Smooth muscle cell (in vitro differentiated cells): Measurements from ENCODE around the gene ZNF697. TPM values are rescaled to one million over a fixed set of nuclear protein-coding genes. Genes with fewer than 3 reads are reported as not detected.

Experiments used
- DNase-seq: peaks from one replicate; lab custom pipeline; 2025; ENCODE audit not compliant: unreplicated experiment; lab: John Stamatoyannopoulos, UW
- H2AFZ ChIP-seq: fragments of 200-600 bp; sonication (generic); 2 replicates; pipeline ENCODE4 v1.6.0; 2016; ENCODE audit warnings: antibody characterized with exemption, low read depth, mild to moderate bottlenecking
- H3F3A ChIP-seq: fragments of 200-600 bp; sonication (generic); 2 replicates; pipeline ENCODE4 v1.6.0; 2017; ENCODE audit warnings: antibody characterized with exemption, low read depth
- H3K27ac ChIP-seq: fragments of 200-600 bp; sonication (generic); 2 replicates; pipeline ENCODE4 v1.5.1; 2016; ENCODE audit warnings: low read depth, mild to moderate bottlenecking
- H3K27me3 ChIP-seq: fragments of 200-600 bp; sonication (generic); 2 replicates; pipeline ENCODE4 v1.6.1; 2016; ENCODE audit warnings: low read depth, mild to moderate bottlenecking
- H3K36me3 ChIP-seq: fragments of 200-600 bp; sonication (generic); 2 replicates; pipeline ENCODE4 v1.5.1; 2016; ENCODE audit warnings: low read depth
- H3K4me1 ChIP-seq: fragments of 200-600 bp; sonication (generic); 2 replicates; pipeline ENCODE4 v1.5.1; 2016; ENCODE audit warnings: low read depth
- H3K4me2 ChIP-seq: fragments of 200-600 bp; sonication (generic); 2 replicates; pipeline ENCODE4 v1.6.0; 2016; ENCODE audit warnings: mild to moderate bottlenecking
- H3K4me3 ChIP-seq: fragments of 200-600 bp; sonication (generic); 2 replicates; pipeline ENCODE4 v1.5.1; 2016; ENCODE audit warnings: mild to moderate bottlenecking
- H3K79me2 ChIP-seq: fragments of 200-600 bp; sonication (generic); 2 replicates; pipeline ENCODE4 v1.6.0; 2016; ENCODE audit warnings: low read depth, mild to moderate bottlenecking
- H3K9ac ChIP-seq: fragments of 200-600 bp; sonication (generic); 2 replicates; pipeline ENCODE4 v1.6.0; 2016; ENCODE audit warnings: low read depth
- H3K9me3 ChIP-seq: fragments of 200-600 bp; sonication (generic); replicated peaks from 2 replicates; pipeline ENCODE4 v1.5.1; 2016; ENCODE audit warnings: low read depth
- H4K20me1 ChIP-seq: fragments of 200-600 bp; sonication (generic); 2 replicates; pipeline ENCODE4 v1.6.0; 2016; ENCODE audit warnings: low read depth
- CTCF ChIP-seq: fragments of 200-600 bp; sonication (generic); IDR thresholded peaks from 2 replicates; pipeline ENCODE4 v1.5.1; 2017; ENCODE audit warnings: borderline replicate concordance, mild to moderate bottlenecking, antibody characterized with exemption; ENCODE audit not compliant: insufficient read depth, poor library complexity, severe bottlenecking
- whole genome bisulfite sequencing: methylation state at CpG from one replicate; pipeline ENCODE4 v1.1.7; 2016; ENCODE audit warnings: low lambda C conversion rate; 5-methylcytosine and 5-hydroxymethylcytosine counted together
- polyA plus RNA-seq: library from polyadenylated mRNA; unstranded; fragments of >200 nt; fragmentation: Nextera tagmentation; extraction: Ambion mirVana; gene quantifications from 2 replicates; pipeline ENCODE4 v1.2.1, GENCODE V29; 2016
- total RNA-seq: library from RNA; depleted of rRNA; stranded (reverse); fragments of >200 nt; gene quantifications from 2 replicates; pipeline ENCODE4 v1.2.3, GENCODE V29; 2014

ZNF697 gene
- total and polyA plus RNA-seq, 2 experiments from 2014 or later: 2.2 to 18.5 TPM

GRCh38 chr1:119670898-119671297 is 22.8 kb upstream of the ZNF697 start:
- H3K4me3 ChIP-seq: no peak overlapping the region
- DNase-seq: no peak
- H3K27me3 ChIP-seq: no peaks in the 10 kb centered on the region
- no peak overlapping the region for H2AFZ ChIP-seq
- H3K4me2 ChIP-seq: no peak overlapping the region
- H3K27ac ChIP-seq: no peak overlapping the region
- no peaks in the 10 kb centered on the region for H4K20me1 ChIP-seq
- no peaks in the 10 kb centered on the region for H3K79me2 ChIP-seq
- H3K36me3 ChIP-seq: no peaks in the 10 kb centered on the region
- H3K9me3 ChIP-seq: no peaks in the 10 kb centered on the region
- no peak for TF ChIP-seq CTCF
- WGBS: 97% methylated on average over 2 of the region's 2 CpGs
- peaks cover 7% of the 10 kb centered on the region for H3F3A ChIP-seq
- H3K4me1 ChIP-seq: peaks cover 9% of the 10 kb centered on the region
- no peak overlapping the region for H3K9ac ChIP-seq

- Histone ChIP-seq H3K79me2 (no peaks in the 10 kb centered on the region), H3K27me3 (no peaks in the 10 kb centered on the region), H3K36me3 (no peaks in the 10 kb centered on the region), H3K4me1 (no peaks in the 10 kb centered on the region), H3K9ac (no peak overlapping the region), H3F3A (no peaks in the 10 kb centered on the region), H2AFZ (no peak overlapping the region), H3K4me3 (no peak overlapping the region), H4K20me1 (no peaks in the 10 kb centered on the region), H3K4me2 (no peak overlapping the region), H3K27ac (no peak overlapping the region), H3K9me3 (no peaks in the 10 kb centered on the region)
- TF ChIP-seq CTCF: no peak
- no peak for DNase-seq
- WGBS: 89% methylated on average over 6 of the region's 6 CpGs
Measured at GRCh38 chr1:119667173-119667572, 19.1 kb upstream of the ZNF697 start.

- Histone ChIP-seq H3K4me2 (no peak overlapping the region), H3K9me3 (no peaks in the 10 kb centered on the region), H3K4me3 (no peak overlapping the region), H3K9ac (no peak overlapping the region), H3K27me3 (no peaks in the 10 kb centered on the region), H2AFZ (no peak overlapping the region), H3F3A (no peaks in the 10 kb centered on the region), H4K20me1 (no peaks in the 10 kb centered on the region), H3K27ac (no peak overlapping the region), H3K4me1 (peaks cover 7% of the 10 kb centered on the region), H3K36me3 (no peaks in the 10 kb centered on the region), H3K79me2 (no peaks in the 10 kb centered on the region)
- 77% methylated on average over 5 of the region's 5 CpGs for WGBS
- TF ChIP-seq CTCF: no peak
- no peak for DNase-seq
Measured at GRCh38 chr1:119664067-119664466, 16.0 kb upstream of the ZNF697 start.

GRCh38 chr1:119662034-119662437 is 14.0 kb upstream of the ZNF697 start:
- no peak overlapping the region for H3K4me3 ChIP-seq
- H3K4me1 ChIP-seq: peaks cover 7% of the 10 kb centered on the region
- H3K27ac ChIP-seq: no peak overlapping the region
- no peaks in the 10 kb centered on the region for H3K79me2 ChIP-seq
- H3K9ac ChIP-seq: no peak overlapping the region
- no peaks in the 10 kb centered on the region for H3K36me3 ChIP-seq
- WGBS: 46% methylated on average over 3 of the region's 3 CpGs
- H3F3A ChIP-seq: no peaks in the 10 kb centered on the region
- H2AFZ ChIP-seq: no peak overlapping the region
- no peak for DNase-seq
- no peak overlapping the region for H3K4me2 ChIP-seq
- H3K27me3 ChIP-seq: no peaks in the 10 kb centered on the region
- no peak for TF ChIP-seq CTCF
- no peaks in the 10 kb centered on the region for H4K20me1 ChIP-seq
- no peaks in the 10 kb centered on the region for H3K9me3 ChIP-seq
